HG03280 (cell line): ENCODE data around the gene TBC1D3C.
"Not testable (repeated sequence)": the region's sequence is repeated elsewhere in the genome, so short reads cannot be mapped to it uniquely, and the experiment has no call there.

Source experiments
- ATAC-seq: cut with Tn5 transposase; IDR thresholded peaks from one replicate; pipeline ENCODE4 v1.9.1; 2021; ENCODE audit warnings: mild to moderate bottlenecking, moderate library complexity; ENCODE audit not compliant: unreplicated experiment

The TBC1D3C gene

DNA sequence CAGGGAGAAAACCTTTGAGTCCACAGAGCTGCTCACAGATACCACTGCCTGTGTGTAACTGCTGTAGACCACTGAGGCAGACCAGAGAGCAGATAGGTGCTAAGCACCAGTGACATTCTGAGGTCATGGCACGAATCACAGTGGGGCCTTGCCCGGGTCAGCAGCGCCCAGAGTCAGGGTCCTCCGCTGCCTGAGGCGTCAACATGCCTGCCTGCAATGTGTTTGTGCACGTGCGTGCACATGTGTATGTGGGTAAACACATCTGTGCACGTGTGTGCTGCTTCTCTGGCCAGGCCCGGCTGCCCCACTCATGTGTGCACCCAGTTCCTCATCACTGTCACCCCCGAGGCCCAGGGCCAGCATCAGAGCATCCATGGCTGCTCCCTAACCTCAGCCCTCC is at the start of gene TBC1D3C:
Gene TBC1D3C (minus strand): TSS at position 101 of the 400 bp plus-strand sequence. CDS start 1,568 bp downstream, outside the sequence.
- not testable (repeated sequence) for ATAC-seq

DNA sequence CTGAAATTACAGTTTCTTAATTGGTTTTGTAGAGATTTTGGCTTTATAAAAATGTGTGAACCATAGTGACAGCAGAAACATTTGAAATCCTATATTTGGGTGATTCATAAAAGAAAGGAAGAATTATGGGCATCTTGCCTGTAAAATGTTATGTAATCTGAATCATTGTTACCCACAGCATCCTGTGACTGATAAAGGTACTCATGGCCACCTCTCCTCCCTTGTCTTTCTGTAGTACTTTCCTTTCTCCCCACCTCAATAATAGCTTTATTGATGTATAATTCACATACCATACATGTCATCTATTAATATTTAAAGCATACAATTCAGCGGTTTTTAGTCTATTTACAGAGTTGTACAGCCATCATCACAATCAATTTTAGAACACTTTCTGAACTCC is 30.8 kb upstream of the TBC1D3C start:
- not testable (repeated sequence) for ATAC-seq

DNA sequence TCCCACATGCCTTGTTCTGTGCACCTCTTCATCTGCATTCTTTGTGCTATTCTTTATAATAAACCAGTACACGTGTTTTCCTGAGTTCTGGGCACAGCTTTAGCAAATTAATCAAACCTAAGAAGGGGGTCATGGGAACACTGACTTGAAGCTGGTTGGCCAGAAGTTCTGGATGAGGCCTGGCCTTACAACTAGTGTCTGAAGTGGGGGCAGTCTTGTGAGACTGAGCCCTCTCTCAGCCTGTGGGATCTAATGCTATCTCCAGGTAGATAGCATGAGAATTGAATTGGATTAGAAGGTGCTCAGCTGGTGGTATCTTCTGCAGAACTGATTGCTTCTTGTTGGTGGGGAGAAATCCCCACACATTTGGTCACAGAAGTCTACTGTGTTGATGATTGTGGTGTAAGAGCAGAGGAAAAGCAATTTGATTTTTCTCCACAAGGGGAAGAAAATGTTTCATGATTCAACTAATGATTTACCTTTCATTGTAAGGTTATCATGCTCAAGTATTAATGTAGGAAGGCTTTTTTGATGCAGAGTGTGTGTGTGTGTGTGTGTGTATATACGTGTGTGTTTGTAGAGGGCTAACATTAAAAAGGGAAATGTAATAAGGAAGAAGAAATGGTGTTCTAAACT is 25.7 kb upstream of the TBC1D3C start:
- not testable (repeated sequence) for ATAC-seq

DNA sequence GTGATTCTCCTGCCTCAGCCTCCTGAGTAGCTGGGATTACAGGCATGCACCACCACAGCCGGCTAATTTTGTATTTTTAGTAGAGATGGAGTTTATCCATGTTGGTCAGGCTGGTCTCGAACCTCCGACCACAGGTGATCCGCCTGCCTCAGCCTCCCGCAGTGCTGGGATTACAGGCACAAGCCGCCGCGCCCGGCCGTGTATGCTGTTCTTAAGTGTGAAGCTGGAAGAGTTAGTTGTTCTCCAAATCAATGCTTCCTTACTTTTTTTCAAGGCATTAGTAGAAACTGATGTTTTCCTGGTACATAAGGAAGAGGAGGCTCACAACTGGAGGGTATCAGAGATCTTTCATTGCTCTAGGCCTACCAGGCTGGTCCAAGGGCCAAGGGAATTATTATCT is 19.7 kb upstream of the TBC1D3C start:
- not testable (repeated sequence) for ATAC-seq

DNA sequence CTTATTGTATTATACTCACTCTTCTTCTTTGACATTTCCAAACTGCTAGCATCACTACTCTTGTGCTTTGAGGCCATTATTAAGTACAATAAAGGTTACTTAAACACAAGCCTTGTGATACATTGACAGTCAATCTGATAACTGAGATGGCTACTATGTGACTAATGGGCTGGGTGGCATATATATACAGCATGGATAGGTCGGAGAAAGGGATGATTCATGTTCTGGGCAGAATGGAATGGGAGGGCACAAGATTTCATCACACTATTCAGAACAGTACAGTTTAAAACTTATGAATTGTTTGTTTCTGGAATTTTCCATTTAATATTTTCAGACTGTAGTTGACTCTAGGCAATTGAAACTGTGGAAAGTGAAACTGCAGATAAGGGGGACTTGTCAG is 18.9 kb upstream of the TBC1D3C start:
- ATAC-seq = not testable (repeated sequence)
